Kidney epithelial cell (primary cell): ENCODE results near the gene SLC22A17. TPM values are rescaled to one million over a fixed set of nuclear protein-coding genes. Genes with fewer than 3 reads are reported as not detected.
"Not testable (repeated sequence)": the region's sequence is repeated elsewhere in the genome, so short reads cannot be mapped to it uniquely, and the experiment has no call there.

Experiments
- DNase-seq: peaks from one replicate; pipeline ENCODE4 v3.0.0-alpha.2; 2010; ENCODE audit warnings: low read depth
- H3K27me3 ChIP-seq: 2 replicates; pipeline ENCODE4 v1.6.0; 2011; ENCODE audit warnings: low read length; ENCODE audit not compliant: control insufficient read depth, insufficient read depth
- H3K36me3 ChIP-seq: 2 replicates; pipeline ENCODE4 v1.5.1; 2011; ENCODE audit warnings: low read length; ENCODE audit not compliant: control insufficient read depth, insufficient read depth
- H3K4me3 ChIP-seq: 2 replicates; pipeline ENCODE4 v1.5.1; 2011; ENCODE audit warnings: low read depth, mild to moderate bottlenecking, control low read depth, low read length
- CTCF ChIP-seq: IDR thresholded peaks from 2 replicates; pipeline ENCODE4 v1.5.1; 2011; ENCODE audit warnings: mild to moderate bottlenecking, moderate library complexity, low read length, control low read depth, inconsistent platforms; ENCODE audit not compliant: insufficient read depth, poor library complexity, severe bottlenecking
- total RNA-seq: library from RNA; depleted of rRNA; stranded (reverse); fragments of >200 nt; gene quantifications from 2 replicates; pipeline ENCODE4 v1.2.3, GENCODE V29; 2015

SLC22A17 gene
- total RNA-seq, result 7.8 and 13.1 TPM in 2 replicates

GRCh38 chr14:23352506-23353432 is at the start of gene SLC22A17:
TSS of gene SLC22A17 (minus strand) at chr14:23352887.
- peak within 1 kb of the TSS; percentile 65 for H3K4me3 ChIP-seq
- TF ChIP-seq CTCF, result peak; percentile 15
- H3K27me3 ChIP-seq, result peaks cover 15% of the 10 kb centered on the region
- peak; percentile 32 for DNase-seq
- H3K36me3 ChIP-seq, result no peaks in the 10 kb centered on the region

- H3K36me3 ChIP-seq, result no peaks in the 10 kb centered on the region
- no peak overlapping the region for H3K4me3 ChIP-seq
- no peak for DNase-seq
- H3K27me3 ChIP-seq, result peaks cover 8% of the 10 kb centered on the region
- TF ChIP-seq CTCF, result no peak
Measured at GRCh38 chr14:23401291-23401690, 48.6 kb upstream of the SLC22A17 start.

- not testable (repeated sequence) for H3K4me3 ChIP-seq, H3K27me3 ChIP-seq, DNase-seq, H3K36me3 ChIP-seq
Measured at GRCh38 chr14:23400496-23401149, 47.9 kb upstream of the SLC22A17 start.

GRCh38 chr14:23399591-23399990 is 46.9 kb upstream of the SLC22A17 start:
- H3K27me3 ChIP-seq, result peaks cover 4% of the 10 kb centered on the region
- no peak overlapping the region for H3K4me3 ChIP-seq
- no peaks in the 10 kb centered on the region for H3K36me3 ChIP-seq
- no peak for DNase-seq
- TF ChIP-seq CTCF, result no peak

- peaks cover 4% of the 10 kb centered on the region for H3K27me3 ChIP-seq
- TF ChIP-seq CTCF, result no peak
- H3K36me3 ChIP-seq, result no peaks in the 10 kb centered on the region
- no peak for DNase-seq
- no peak overlapping the region for H3K4me3 ChIP-seq
Measured at GRCh38 chr14:23399136-23399535, 46.4 kb upstream of the SLC22A17 start.

- no peak for TF ChIP-seq CTCF
- Histone ChIP-seq H3K4me3 (no peak overlapping the region), H3K27me3 (peaks cover 4% of the 10 kb centered on the region), H3K36me3 (no peaks in the 10 kb centered on the region)
- no peak for DNase-seq
Measured at GRCh38 chr14:23398348-23398747, 45.7 kb upstream of the SLC22A17 start.
